Dedifferentiated amniotic fluid mesenchymal stem cell (primary cell): ENCODE measurements around the gene NSMCE1.
A peak's percentile ranks its signal among the peaks of the same experiment; 100 is the strongest.
"Not testable (repeated sequence)": the region's sequence is repeated elsewhere in the genome, so short reads cannot be mapped to it uniquely, and the experiment has no call there.

Source experiments
- DNase-seq: peaks from one replicate; pipeline ENCODE4 v3.0.0-alpha.2; 2016; ENCODE audit errors: extremely low spot score

The NSMCE1 gene

DNA sequence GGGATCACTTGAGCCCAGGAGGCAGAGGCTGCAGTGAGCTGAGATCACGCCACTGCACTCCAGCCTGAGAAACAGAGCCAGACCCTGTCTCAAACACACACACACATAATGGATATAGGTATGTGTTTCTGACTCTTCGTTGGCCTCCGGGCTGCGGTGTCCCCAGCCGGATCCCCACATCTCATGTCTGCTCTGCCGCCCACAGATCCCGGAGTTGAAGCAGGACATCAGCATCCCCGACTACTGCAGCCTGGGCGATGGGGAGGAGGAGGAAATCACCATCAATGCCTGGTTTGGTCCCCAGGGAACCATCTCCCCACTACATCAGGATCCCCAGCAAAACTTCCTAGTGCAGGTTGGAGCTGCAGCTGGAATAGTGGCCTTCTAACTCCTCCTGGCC is 49.8 kb downstream of the NSMCE1 start:
- DNase-seq, result no peak

DNA sequence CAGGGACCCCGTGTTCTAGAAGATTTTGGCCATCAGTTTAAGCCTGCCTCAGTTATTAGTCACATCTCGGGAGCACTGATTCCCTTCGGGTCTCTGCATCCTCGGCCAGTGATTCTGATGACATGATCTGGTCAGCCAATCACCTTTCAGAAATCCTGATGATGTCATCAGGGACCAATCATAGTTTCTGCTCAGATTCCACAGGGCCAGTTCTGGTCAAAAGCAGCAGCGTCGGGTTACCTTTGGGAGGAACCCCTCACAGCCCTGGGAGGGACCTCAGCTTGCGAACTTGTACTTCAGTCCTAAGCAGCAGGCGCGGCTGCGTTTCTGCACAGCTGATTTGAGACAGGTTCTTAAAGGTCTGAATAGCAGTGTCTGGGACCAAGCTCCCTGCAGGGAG is 51.3 kb downstream of the NSMCE1 start:
- peak; percentile 65 for DNase-seq

DNA sequence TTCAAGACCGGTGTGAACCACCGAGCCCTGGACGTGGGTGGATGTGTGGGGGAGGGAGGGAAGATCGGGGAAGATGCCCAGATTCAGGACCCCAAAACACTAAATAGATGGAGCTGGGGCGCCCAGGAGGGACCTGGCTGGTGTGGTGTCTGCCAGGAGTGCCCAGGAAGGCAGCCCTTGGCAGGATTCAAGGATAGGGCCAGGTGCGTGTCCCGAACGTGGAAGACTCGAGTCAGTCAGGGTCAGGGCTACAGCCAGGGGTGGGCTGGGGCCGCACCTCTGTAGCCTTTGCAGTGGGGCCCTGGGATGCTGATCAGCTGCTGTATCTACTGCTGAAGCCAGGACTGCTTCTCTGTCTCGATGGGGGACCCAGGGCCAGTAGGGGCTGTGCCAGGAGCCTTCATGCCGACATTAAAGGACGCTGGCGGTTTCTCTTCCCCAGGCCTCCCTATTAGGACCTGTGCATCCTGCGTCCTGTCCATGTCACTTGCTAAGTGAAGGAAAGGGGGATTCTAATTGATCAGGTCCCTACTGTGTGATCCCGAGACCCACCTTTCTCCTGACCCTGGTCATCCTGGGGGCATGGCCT is 52.2 kb downstream of the NSMCE1 start:
- DNase-seq, result no peak

DNA sequence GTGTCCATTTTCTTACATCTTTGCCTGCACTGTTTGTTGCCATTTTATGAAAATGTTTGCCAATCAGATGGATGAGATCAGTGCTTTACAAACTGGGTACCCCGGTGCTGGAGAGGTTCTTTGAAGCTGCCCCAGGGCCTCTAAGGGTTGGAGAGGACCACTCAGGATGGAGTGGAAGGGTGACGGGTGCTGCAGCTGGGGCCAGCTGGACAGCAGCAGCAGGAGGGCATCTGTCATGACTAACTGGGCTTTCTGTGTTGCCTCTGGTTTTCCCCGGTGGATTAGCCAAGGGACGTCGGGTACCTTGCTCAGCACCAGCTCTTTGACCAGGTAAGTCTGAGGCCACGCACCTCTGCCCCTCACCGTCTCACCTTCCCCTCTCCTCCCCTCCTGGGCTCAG is 52.9 kb downstream of the NSMCE1 start:
- no peak for DNase-seq

GRCh38 chr16:27214084-27214961 is 54.2 kb downstream of the NSMCE1 start:
- DNase-seq, result no peak

- DNase-seq, result no peak
Measured at GRCh38 chr16:27211026-27211425, 57.5 kb downstream of the NSMCE1 start.

GRCh38 chr16:27210174-27210573 is 58.4 kb downstream of the NSMCE1 start:
- DNase-seq, result no peak

- DNase-seq, result no peak
Measured at GRCh38 chr16:27209591-27209990, 59.0 kb downstream of the NSMCE1 start.

- DNase-seq, result no peak
Measured at GRCh38 chr16:27208796-27209195, 59.8 kb downstream of the NSMCE1 start.

DNA sequence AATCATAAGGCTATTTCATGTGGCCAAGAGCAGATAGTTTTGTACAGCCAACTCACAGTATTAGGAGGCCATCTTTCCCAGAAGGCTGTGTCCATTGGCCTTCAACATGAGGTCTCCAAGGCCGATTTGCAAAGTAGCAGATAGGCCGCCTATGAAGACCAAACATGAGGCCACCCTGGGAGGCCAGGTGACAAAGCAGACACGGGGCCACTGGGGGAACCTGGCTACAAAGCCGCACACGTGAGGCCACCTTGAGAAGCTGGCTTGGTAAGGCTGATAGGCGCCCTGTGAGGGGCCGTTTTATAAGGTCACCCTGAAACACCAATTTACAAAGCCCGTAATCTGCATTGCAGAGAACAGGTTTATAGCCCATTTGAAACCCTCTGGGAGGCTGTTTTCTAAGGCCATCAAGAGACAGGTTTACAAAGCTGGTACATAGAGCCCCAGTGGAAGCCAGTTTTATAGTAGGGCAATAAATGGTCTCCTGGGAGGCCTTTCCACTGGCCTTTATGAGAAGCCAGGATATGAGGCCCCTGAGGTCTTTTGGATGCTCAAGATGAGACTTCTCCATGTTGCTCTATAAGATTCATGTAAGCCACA is 60.4 kb downstream of the NSMCE1 start:
- DNase-seq, result no peak

- not testable (repeated sequence) for DNase-seq
Measured at GRCh38 chr16:27207121-27207520, 61.5 kb downstream of the NSMCE1 start.

DNA sequence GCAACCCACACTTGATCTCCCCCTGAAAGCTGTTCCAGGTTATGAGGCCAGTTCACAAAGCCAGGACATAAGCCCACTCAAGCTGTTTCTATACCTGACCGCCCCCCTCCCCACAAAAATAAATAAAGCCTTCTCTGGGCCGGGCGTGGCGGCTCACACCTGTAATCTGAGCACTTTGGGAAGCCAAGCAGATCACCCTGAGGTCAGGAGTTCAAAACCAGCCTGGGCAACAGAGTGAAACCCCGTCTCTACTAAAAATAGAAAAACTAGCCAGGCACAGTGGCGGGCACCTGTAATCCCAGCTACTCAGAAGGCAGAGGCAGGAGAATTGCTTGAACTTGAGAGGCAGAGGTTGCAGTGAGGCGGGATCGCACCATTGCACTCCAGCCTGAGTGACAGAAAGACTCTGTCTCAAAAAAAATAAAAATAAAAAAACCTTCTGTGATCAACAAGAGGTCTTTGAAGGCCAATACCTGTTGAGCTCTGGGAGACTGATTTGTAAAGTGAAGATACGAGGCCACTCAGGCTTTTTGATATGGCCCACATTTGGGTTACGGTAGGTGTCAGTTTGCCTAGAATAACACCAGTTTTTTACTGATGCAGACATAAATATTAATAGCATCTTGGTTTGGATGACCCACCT is 63.0 kb downstream of the NSMCE1 start:
- DNase-seq, result no peak

GRCh38 chr16:27204312-27204915 is 64.2 kb downstream of the NSMCE1 start:
- DNase-seq, result no peak

DNA sequence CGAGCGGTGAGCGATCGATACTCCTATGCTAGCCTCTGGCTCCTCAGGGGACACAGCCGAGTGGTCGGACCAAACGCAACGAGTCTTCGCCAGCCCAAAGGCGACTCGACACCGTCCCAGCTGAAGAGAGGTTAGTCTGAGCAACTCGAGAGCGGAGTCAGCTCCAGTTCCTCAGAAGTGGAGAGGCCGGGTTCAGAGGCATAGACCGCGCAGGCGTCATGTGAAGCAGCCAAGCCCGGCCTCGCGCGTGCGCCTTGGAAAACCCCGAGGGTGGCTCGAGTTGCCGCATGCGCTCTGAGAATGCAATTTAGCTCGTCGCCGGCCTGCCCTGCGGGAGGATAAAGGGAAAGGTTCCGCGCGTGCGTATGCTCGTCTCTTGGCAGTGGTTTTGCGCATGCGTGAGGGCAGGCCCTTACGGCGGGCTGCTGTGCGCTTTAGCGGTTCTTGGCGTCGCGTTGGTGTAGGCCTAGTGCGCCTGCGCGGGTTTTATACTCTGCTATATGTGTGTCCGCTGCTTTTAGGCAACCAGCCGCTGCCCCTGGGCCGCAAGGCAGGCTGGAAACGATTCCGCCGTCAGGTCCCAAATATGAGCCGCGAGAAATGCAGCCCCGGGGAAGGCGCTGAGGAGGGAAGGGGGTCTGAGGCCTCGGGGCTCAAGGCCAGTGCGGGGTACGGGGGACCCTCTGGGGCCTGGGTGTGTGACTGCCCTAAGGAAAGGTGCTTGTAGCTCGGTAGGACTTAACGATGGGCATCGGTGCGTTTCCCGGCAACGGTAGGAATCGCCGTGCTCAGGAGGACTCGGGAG is 64.9 kb downstream of the NSMCE1 start, which contains the start of gene KDM8:
KDM8 (plus strand) TSS at position 20 of the 805 bp plus-strand sequence. CDS start 6,598 bp downstream, outside the sequence.
- peak; percentile 99 for DNase-seq

- DNase-seq, result peak; percentile 90
Measured at GRCh38 chr16:27202923-27203506, 65.6 kb downstream of the NSMCE1 start.

GRCh38 chr16:27200914-27201313 is 67.7 kb downstream of the NSMCE1 start:
- DNase-seq, result not testable (repeated sequence)

GRCh38 chr16:27199736-27200135 is 68.8 kb downstream of the NSMCE1 start:
- no peak for DNase-seq

- no peak for DNase-seq
Measured at GRCh38 chr16:27199235-27199586, 69.4 kb downstream of the NSMCE1 start.

DNA sequence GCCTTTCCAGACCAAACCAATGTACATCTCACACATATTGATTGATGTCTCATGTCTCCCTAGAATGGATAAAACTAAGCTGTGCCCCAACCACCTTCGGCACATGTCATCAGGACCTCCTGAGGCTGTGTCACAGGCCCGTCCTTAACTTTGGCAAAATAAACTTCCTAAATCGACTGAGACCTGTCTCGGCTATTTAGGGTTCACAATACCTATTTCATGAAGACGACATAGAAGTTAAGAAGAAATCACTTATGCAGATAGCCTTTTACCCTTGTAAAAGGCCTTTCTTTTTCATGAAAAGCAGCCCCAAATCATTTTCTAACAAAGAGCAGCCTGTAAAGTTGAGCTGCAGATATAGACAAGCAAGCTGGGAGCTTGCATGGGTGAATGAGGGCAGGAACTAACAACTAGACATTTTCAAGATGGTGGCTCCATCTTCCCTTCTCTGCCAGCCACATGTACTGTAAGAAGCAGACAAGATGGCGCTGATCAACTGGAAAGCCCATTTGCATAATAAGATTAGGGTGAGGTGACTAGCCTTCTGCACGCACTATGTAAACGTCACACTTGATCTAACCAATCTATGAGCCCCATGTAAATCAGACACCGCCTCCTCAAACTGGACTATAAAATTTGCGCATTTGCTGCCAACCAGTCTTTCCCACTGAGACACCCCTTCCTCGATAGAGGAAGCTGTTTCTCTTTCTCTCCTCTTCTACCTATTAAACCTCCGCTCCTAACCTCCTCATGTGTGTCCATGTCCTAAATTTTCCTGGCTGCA is 69.9 kb downstream of the NSMCE1 start:
- DNase-seq, result no peak

- DNase-seq, result no peak
Measured at GRCh38 chr16:27197004-27197403, 71.6 kb downstream of the NSMCE1 start.
